ENCODE results near the gene ACP4. TPM values are rescaled to one million over a fixed set of nuclear protein-coding genes. Genes with fewer than 3 reads are reported as not detected.
"Not testable (repeated sequence)": the region's sequence is repeated elsewhere in the genome, so short reads cannot be mapped to it uniquely, and the experiment has no call there.

Gene ACP4
- total RNA-seq, 3 donors from 2014 or later, result not detected

DNA sequence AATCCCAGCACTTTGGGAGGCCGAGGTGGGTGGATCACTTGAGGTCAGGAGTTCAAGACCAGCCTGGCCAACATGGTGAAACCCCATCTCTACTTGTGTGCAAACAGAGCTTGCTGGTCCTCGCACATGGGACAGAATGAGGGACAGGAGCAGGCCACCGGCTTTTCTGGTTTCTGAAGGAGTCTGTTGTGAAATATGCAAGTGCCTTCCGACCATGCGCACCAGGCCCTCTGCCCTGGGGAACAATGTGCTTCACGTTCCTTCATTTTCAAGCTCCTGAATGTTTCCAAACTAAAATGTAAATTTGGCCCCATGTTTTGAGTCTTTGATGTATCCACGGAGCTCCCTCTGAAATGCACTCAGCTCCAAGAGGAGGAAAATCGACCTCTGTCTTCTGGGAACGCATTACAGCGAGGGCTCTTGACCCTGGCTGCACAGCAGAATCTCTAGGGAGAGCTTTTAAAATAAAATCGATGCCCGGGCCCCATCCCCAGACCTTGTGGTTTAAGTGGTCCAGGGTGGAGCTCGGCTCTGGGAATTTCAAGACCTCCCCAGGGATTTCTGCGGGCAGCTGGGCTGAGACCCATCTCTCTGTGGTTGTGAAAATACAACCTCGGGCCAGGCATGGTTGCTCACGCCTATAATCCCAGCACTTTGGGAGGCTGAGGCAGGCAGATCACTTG lies 9.3 kb upstream of the ACP4 start:
- intact Hi-C loops (cut with DNase I, micrococcal nuclease), result no loop called here
- Histone ChIP-seq H3K4me1 (ENCODE audit: low read depth) (peaks cover 4% of the 10 kb centered on the region), H3K9me3 (no peaks in the 10 kb centered on the region), H3K36me3 (ENCODE audit: low read depth) (no peaks in the 10 kb centered on the region), H3K4me3 (no peak overlapping the region)
- TF ChIP-seq, protein P1, sequence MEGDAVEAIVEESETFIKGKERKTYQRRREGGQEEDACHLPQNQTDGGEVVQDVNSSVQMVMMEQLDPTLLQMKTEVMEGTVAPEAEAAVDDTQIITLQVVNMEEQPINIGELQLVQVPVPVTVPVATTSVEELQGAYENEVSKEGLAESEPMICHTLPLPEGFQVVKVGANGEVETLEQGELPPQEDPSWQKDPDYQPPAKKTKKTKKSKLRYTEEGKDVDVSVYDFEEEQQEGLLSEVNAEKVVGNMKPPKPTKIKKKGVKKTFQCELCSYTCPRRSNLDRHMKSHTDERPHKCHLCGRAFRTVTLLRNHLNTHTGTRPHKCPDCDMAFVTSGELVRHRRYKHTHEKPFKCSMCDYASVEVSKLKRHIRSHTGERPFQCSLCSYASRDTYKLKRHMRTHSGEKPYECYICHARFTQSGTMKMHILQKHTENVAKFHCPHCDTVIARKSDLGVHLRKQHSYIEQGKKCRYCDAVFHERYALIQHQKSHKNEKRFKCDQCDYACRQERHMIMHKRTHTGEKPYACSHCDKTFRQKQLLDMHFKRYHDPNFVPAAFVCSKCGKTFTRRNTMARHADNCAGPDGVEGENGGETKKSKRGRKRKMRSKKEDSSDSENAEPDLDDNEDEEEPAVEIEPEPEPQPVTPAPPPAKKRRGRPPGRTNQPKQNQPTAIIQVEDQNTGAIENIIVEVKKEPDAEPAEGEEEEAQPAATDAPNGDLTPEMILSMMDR (IDR thresholded peaks at IDR 0.05), result no peak
- no peak for DNase-seq
- ATAC-seq, result no peak

DNA sequence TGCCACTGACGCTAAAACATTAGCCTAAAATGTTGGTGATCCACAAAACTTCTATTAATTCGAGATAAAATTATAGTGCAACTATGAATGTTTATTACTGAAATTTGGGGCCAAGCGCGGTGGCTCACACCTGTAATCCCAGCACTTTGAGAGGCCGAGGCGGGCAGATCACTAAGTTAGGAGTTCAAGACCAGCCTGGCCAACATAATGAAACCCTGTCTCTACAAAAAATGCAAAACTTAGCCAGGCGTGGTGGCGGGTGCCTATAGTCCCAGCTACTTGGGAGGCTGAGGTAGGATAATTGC lies 6.4 kb upstream of the ACP4 start:
- H3K36me3 ChIP-seq (ENCODE audit: low read depth); ATAC-seq; H3K4me1 ChIP-seq (ENCODE audit: low read depth); H3K9me3 ChIP-seq; H3K4me3 ChIP-seq; intact Hi-C loops (cut with DNase I, micrococcal nuclease); DNase-seq: not testable (repeated sequence)

DNA sequence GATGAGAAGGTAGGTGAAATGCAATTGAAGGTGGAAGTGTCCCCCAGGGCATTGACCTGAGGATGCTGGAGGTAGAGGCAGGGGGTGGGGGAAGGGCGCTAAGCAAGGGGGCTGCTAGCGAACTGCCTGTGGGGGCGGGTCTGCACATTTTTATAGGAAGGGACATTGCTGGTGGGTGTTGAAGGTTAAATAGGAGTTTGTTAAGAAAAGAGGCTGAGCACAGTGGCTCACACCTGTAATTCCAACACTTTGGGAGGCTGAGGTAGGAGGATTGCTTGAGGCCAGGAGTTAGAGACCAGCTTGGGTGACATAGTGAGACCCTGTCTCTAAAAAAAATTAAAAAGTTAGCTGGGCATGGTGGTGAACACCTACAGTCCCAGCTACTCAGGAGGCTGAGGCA lies 5.5 kb upstream of the ACP4 start:
- intact Hi-C loops (cut with DNase I, micrococcal nuclease), result no loop called here
- TF ChIP-seq, protein P1 (IDR thresholded peaks at IDR 0.05), result no peak

DNA sequence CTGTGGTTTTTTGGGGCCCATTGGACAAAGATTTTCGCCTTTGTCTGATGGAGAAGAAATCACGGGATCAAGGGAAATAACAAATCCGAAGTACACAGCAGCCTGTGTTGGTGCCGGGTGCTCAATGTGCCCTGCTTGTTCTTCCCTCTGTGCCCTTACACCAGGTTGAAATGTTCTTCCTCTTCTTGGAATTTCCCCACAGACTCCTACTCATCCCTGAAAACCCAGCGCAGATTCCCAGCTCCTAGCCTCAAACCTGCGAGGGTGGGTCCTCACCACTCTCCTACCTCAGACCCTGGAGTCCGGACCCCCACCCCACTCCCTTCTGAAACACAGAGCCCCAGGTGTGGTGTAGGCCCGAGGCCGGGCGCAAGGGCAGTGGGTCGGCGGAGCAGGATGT lies 4.9 kb upstream of the ACP4 start:
- no peaks in the 10 kb centered on the region for H3K9me3 ChIP-seq
- no peak for ATAC-seq
- H3K4me3 ChIP-seq, result no peak overlapping the region
- H3K36me3 ChIP-seq (ENCODE audit: low read depth), result no peaks in the 10 kb centered on the region
- TF ChIP-seq, protein P1 (IDR thresholded peaks at IDR 0.05), result no peak
- intact Hi-C loops (cut with DNase I, micrococcal nuclease), result no loop called here
- no peak for DNase-seq
- H3K4me1 ChIP-seq (ENCODE audit: low read depth), result peaks cover 4% of the 10 kb centered on the region

More for the DNA sequence above, 5.5 kb upstream of the ACP4 start:
- H3K9me3 ChIP-seq, result no peaks in the 10 kb centered on the region
- no peaks in the 10 kb centered on the region for H3K36me3 ChIP-seq (ENCODE audit: low read depth)
- H3K4me3 ChIP-seq, result no peak overlapping the region
- peaks cover 4% of the 10 kb centered on the region for H3K4me1 ChIP-seq (ENCODE audit: low read depth)
- ATAC-seq, result no peak
- DNase-seq, result no peak

- H3K4me1 ChIP-seq (ENCODE audit: low read depth), result no peaks in the 10 kb centered on the region
- no peak for ATAC-seq
- intact Hi-C loops (cut with DNase I, micrococcal nuclease), result no loop called here
- no peaks in the 10 kb centered on the region for H3K36me3 ChIP-seq (ENCODE audit: low read depth)
- H3K4me3 ChIP-seq, result no peak overlapping the region
- H3K9me3 ChIP-seq, result no peaks in the 10 kb centered on the region
- TF ChIP-seq, protein P1 (IDR thresholded peaks at IDR 0.05), result no peak
- no peak for DNase-seq
Observed at GRCh38 chr19:50790922-50791467, 780 bp downstream of the ACP4 start.

- no peak overlapping the region for H3K4me3 ChIP-seq
- ATAC-seq (no peak), DNase-seq (no peak)
- TF ChIP-seq, protein P1 (IDR thresholded peaks at IDR 0.05), result no peak
- H3K9me3 ChIP-seq, result no peaks in the 10 kb centered on the region
- intact Hi-C loops (cut with DNase I, micrococcal nuclease), result no loop called here
- H3K4me1 ChIP-seq (ENCODE audit: low read depth), result no peaks in the 10 kb centered on the region
- no peaks in the 10 kb centered on the region for H3K36me3 ChIP-seq (ENCODE audit: low read depth)
Observed at GRCh38 chr19:50791594-50792271, 1.5 kb downstream of the ACP4 start.
